Measurements from ENCODE around the gene C6.

GRCh38 chr5:41240985-41241384 lies 27.7 kb upstream of the C6 start:
- no peak for TF ChIP-seq CTCF (IDR thresholded peaks at IDR 0.05)
- no peak for TF ChIP-seq POLR2A (IDR thresholded peaks at IDR 0.05)

All from heart left ventricle (tissue), 13 donors.